Adrenal gland (tissue), 12 donors: ENCODE measurements around the gene PPP1R16B. TPM values are rescaled to one million over a fixed set of nuclear protein-coding genes. Genes with fewer than 3 reads are reported as not detected.

Experiments used
- DNase-seq, 7 donors: peaks; one replicate each; pipeline ENCODE4 v3.0.0-alpha.2; 2019 to 2020
- H3K27ac ChIP-seq, 5 donors: fragments of 200-600 bp; sonication (generic) in 4 of 5; 1 replicate in 3 of 5; 2 replicates in 2 of 5; pipeline versions ENCODE4 v1.5.1 to v1.8.0; 2016 to 2020; ENCODE audit warnings: mild to moderate bottlenecking in 1 of 5
- H3K27me3 ChIP-seq: fragments of 200-600 bp; 2 replicates; pipeline ENCODE4 v1.8.0; 2021
- H3K36me3 ChIP-seq, 2 donors: fragments of 200-600 bp; replicated peaks in 1 of 2; 1 replicate in 1 of 2; 2 replicates in 1 of 2; pipeline versions ENCODE4 v1.5.1 to v1.8.0; 2018 to 2022
- H3K4me1 ChIP-seq, 2 donors: fragments of 200-600 bp; replicated peaks in 1 of 2; 1 replicate in 1 of 2; 2 replicates in 1 of 2; pipeline versions ENCODE4 v1.5.1 to v1.8.0; 2018 to 2021
- H3K4me3 ChIP-seq, 4 donors: fragments of 200-600 bp; sonication (generic) in 3 of 4; one replicate each; pipeline ENCODE4 v1.5.1; 2016 to 2018
- H3K9me3 ChIP-seq, 3 donors: fragments of 200-600 bp; sonication (generic) in 1 of 3; replicated peaks in 1 of 3; 1 replicate in 2 of 3; 2 replicates in 1 of 3; pipeline versions ENCODE4 v1.5.1 to v1.8.0; 2016 to 2021
- POLR2A ChIP-seq, 2 donors: fragments of 450-650 bp; IDR thresholded peaks; one replicate each; pipeline ENCODE4 v1.6.1; 2017; ENCODE audit warnings: antibody characterized with exemption in 2 of 2, mild to moderate bottlenecking in 2 of 2, moderate library complexity in 1 of 2
- WGBS, 4 donors: extraction: QIAGEN DNeasy Blood & Tissue Kit in 2 of 4; methylation state at CpG; one replicate each; pipeline versions ENCODE4 v1.1.5 to v1.1.7; 2013 to 2017; 5-methylcytosine and 5-hydroxymethylcytosine counted together
- intact Hi-C, 2 donors: fragments of 100-400 bp; cut with DNase I; formaldehyde crosslinking; loops; one replicate each; pipeline versions ENCODE4 v1.14.1 to v1.15.0; 2022 to 2023
- polyA plus RNA-seq, 3 donors: library from polyadenylated mRNA; stranded (reverse); fragments of 200-250 nt in 2 of 3; fragments of 350-450 nt in 1 of 3; fragmentation: Illumina TruSeq in 1 of 3; extraction: RNeasy Lipid Tissue Mini Kit (QIAGEN cat#74804) in 1 of 3; gene quantifications; one replicate each; pipeline ENCODE4 v1.2.3, GENCODE V29; 2013 to 2014
- total RNA-seq, 9 donors: library from RNA; depleted of rRNA in 4 of 9; stranded (reverse); fragments of >200 nt in 4 of 9; fragments of 120-200 nt in 1 of 9; fragmentation: NEBNext Ultra II Directional in 1 of 9; extraction: Animal tissue kit (Norgen Biotek cat#: 25700) in 1 of 9; gene quantifications; one replicate each; pipeline versions ENCODE4 v1.1.0 to v1.2.4, GENCODE V29; 2013 to 2023
- TF ChIP-seq, protein P1 (sequence below), 6 experiments: fragments of 450-650 bp in 4 of 6; fragments of 200-600 bp in 2 of 6; sonication (generic) in 1 of 6; IDR thresholded peaks; 1 replicate in 5 of 6; 2 replicates in 1 of 6; pipeline versions ENCODE4 v1.5.1 to v1.8.0; 2016 to 2021; ENCODE audit warnings: antibody characterized with exemption in 6 of 6, mild to moderate bottlenecking in 2 of 6, moderate library complexity in 1 of 6
- donor health status: healthy with polysubstance abuse.
- donor health status: Bipolar disorder and iron deficiency.
- donor health status: DM: yes; HTN: yes; CAD: no.
- donor health status: DM: no; HTN: no; CAD: no.
- donor health status: DM: no; HTN: no; CAD: no.
- donor health status: DM: yes; HTN: yes; CAD: no.

Gene PPP1R16B
- total and polyA plus RNA-seq, 12 donors, result 1.8 to 18.3 (median 9.2) TPM

DNA sequence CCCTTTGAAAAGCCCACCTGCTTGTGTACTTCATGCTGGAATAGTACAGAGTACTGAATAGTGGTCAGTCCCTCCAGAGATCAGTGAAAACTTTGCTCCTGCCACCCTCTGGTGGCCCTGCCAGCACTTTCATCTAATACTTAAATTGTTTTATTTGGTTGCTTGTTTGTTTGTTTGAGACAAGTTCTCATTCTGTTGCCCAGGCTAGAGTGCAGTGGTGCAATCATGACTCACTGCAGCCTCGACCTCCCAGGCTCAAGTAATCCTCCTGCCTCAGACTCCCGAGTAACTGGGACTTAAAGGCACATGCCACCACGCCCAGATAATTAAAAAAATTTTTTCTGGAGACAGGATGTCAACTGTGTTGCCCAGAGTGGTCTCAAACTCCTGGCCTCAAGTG, 129.8 kb downstream of the PPP1R16B start:
- intact Hi-C loops, result no loop called here
- H3K27ac ChIP-seq, result no peak overlapping the region
- DNase-seq, result no peak
- no peaks in the 10 kb centered on the region for H3K4me1 ChIP-seq
- no peaks in the 10 kb centered on the region for H3K27me3 ChIP-seq
- TF ChIP-seq, protein P1, sequence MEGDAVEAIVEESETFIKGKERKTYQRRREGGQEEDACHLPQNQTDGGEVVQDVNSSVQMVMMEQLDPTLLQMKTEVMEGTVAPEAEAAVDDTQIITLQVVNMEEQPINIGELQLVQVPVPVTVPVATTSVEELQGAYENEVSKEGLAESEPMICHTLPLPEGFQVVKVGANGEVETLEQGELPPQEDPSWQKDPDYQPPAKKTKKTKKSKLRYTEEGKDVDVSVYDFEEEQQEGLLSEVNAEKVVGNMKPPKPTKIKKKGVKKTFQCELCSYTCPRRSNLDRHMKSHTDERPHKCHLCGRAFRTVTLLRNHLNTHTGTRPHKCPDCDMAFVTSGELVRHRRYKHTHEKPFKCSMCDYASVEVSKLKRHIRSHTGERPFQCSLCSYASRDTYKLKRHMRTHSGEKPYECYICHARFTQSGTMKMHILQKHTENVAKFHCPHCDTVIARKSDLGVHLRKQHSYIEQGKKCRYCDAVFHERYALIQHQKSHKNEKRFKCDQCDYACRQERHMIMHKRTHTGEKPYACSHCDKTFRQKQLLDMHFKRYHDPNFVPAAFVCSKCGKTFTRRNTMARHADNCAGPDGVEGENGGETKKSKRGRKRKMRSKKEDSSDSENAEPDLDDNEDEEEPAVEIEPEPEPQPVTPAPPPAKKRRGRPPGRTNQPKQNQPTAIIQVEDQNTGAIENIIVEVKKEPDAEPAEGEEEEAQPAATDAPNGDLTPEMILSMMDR (IDR thresholded peaks at IDR 0.05), result no peak
- no peak for TF ChIP-seq POLR2A (IDR thresholded peaks at IDR 0.05)
- WGBS, 4 donors, result 63 to 73% (median 68%) methylated on average over 3 of the region's 3 CpGs
- H3K4me3 ChIP-seq, result no peak overlapping the region
- H3K36me3 ChIP-seq, result no peaks in the 10 kb centered on the region
- H3K9me3 ChIP-seq, result no peaks in the 10 kb centered on the region

DNA sequence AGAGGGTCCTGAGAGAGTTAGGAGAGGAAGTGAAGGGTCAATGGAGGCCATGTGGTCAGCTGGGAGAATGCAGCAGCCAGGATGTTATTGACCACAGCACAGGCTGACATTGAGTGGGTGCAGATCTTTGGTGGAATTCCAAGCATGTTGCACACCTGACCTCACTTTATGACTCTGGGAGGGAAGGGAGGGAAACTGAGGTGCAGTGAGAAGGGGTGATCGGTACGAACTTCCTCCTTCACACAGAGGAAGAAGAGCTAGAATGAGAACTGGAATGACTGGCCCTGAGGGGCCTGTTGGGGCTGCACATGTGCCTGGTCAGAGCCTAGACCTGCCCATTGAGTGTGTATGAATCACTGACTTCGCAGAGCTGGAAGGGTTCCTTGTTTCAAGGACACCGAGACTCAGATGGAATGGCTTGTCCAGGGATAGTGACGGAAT, 130.5 kb downstream of the PPP1R16B start:
- Histone ChIP-seq H3K4me3 (no peak overlapping the region), H3K27me3 (no peaks in the 10 kb centered on the region), H3K9me3 (no peaks in the 10 kb centered on the region), H3K4me1 (no peaks in the 10 kb centered on the region), H3K27ac (no peak overlapping the region), H3K36me3 (no peaks in the 10 kb centered on the region)
- 48 to 65% (median 54%) methylated on average over 5 of the region's 5 CpGs for WGBS, 4 donors
- DNase-seq, result peak in 5 of 7 donors; percentile 20 to 52 (median 32)
- TF ChIP-seq, protein P1 (IDR thresholded peaks at IDR 0.05), result no peak
- TF ChIP-seq POLR2A (IDR thresholded peaks at IDR 0.05), result no peak
- intact Hi-C loops, result no loop called here

DNA sequence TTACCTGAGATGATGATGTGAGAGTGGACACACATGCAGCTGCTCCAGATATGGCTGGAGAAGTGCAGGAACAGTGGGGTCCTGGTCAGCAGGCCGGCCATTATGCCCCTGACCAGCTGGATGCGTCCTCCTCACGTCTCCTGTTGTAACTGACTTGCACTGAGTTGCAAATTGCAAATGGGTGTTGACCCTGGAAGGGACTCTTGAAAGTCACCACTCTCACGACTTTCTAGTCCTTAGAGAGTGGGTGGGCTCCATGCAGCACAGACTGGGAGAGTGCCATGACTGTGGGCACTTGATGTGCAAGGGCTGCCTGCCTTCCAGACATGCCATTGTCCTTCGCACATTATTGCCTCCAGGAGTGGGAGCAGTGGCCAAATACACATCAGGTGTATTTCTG, 131.5 kb downstream of the PPP1R16B start:
- no peak overlapping the region for H3K27ac ChIP-seq
- H3K4me3 ChIP-seq, result no peak overlapping the region
- H3K4me1 ChIP-seq, result no peaks in the 10 kb centered on the region
- no peaks in the 10 kb centered on the region for H3K27me3 ChIP-seq
- intact Hi-C loops, result no loop called here
- no peaks in the 10 kb centered on the region for H3K9me3 ChIP-seq
- TF ChIP-seq POLR2A (IDR thresholded peaks at IDR 0.05), result no peak
- TF ChIP-seq, protein P1 (IDR thresholded peaks at IDR 0.05), result no peak
- no peaks in the 10 kb centered on the region for H3K36me3 ChIP-seq
- DNase-seq, result no peak
- 91 to 98% (median 96%) methylated on average over 5 of the region's 5 CpGs for WGBS, 4 donors

DNA sequence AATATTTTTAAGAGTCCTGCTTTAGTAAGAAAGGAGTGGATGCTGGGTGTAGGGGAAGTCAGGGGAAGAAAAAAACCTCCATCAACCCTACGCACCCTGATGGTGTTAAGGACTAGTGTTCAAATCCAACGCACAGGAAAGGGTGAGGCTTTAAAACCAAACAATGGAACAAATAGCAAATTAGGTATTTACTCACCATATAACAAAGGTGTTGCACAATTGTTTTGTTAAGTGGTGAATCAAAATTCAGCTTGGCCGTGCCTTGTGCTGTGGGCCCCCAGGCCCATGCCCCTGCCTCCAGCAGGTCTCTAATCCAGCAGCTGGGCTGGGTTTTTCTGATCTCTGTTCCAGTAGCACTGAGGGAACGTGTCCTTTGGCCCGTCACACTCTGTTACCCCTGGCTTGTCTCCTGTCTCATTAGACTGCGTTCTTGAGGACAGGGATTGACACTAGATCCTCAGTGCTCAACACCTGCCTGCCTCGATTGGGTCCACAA, 132.5 kb downstream of the PPP1R16B start:
- Histone ChIP-seq H3K4me3 (no peak overlapping the region), H3K27me3 (no peaks in the 10 kb centered on the region), H3K9me3 (no peaks in the 10 kb centered on the region), H3K36me3 (no peaks in the 10 kb centered on the region), H3K4me1 (no peaks in the 10 kb centered on the region), H3K27ac (no peak overlapping the region)
- intact Hi-C loops, result no loop called here
- no peak for DNase-seq
- no peak for TF ChIP-seq POLR2A (IDR thresholded peaks at IDR 0.05)
- 95 to 99% (median 97%) methylated on average over 7 of the region's 7 CpGs for WGBS, 4 donors

DNA sequence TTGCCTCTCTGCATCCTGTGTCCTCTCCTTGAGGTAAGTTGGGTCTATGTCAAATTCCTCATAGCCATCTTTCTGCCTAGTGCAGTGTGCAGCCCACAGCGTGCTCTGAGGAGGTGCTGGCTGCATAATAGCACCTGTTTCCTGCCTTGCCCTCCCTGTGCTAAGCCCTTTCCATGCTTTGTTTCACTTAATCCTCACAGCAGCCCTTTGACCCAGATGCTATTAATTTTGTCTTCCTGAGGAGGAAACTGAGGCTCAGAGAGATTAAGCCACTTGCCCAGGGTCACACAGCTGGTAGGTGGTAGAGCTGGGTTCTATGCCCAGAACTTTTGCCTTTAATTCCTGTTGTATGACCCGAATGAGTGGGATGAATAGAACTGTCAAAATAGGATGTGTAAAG, 134.2 kb downstream of the PPP1R16B start:
- TF ChIP-seq POLR2A (IDR thresholded peaks at IDR 0.05), result no peak
- TF ChIP-seq, protein P1 (IDR thresholded peaks at IDR 0.05), result no peak
- no peaks in the 10 kb centered on the region for H3K36me3 ChIP-seq
- no peaks in the 10 kb centered on the region for H3K27me3 ChIP-seq
- intact Hi-C loops, result no loop called here
- no peak overlapping the region for H3K27ac ChIP-seq
- no peak for DNase-seq
- H3K4me1 ChIP-seq, result no peaks in the 10 kb centered on the region
- 77 to 89% (median 85%) methylated on average over 2 of the region's 2 CpGs for WGBS, 4 donors
- no peak overlapping the region for H3K4me3 ChIP-seq
- no peaks in the 10 kb centered on the region for H3K9me3 ChIP-seq
